Activated CD4-positive, alpha-beta T cell treated with anti-CD3 and anti-CD28 coated beads, Interleukin-2, amount 10 ng/mL, durations not matched to agents 24 days and 14 days (primary cell): ENCODE results near the gene ZNF565. TPM values are rescaled to one million over a fixed set of nuclear protein-coding genes. Genes with fewer than 3 reads are reported as not detected.

ENCODE experiments used
- DNase-seq: peaks from one replicate; pipeline ENCODE4 v3.0.0; 2022
- H3K27ac Mint-ChIP-seq: one replicate; pipeline ENCODE4 v1.8.0; 2022; ENCODE audit warnings: mild to moderate bottlenecking, mixed read lengths
- H3K27me3 Mint-ChIP-seq: one replicate; pipeline ENCODE4 v1.8.0; 2022; ENCODE audit warnings: mixed read lengths
- H3K36me3 Mint-ChIP-seq: one replicate; pipeline ENCODE4 v1.8.0; 2022; ENCODE audit warnings: low read depth, mild to moderate bottlenecking, mixed read lengths
- H3K4me1 Mint-ChIP-seq: one replicate; pipeline ENCODE4 v1.8.0; 2021; ENCODE audit warnings: mixed read lengths
- H3K4me3 Mint-ChIP-seq: one replicate; pipeline ENCODE4 v1.8.0; 2022; ENCODE audit warnings: mild to moderate bottlenecking, moderate library complexity, mixed read lengths
- H3K9me3 Mint-ChIP-seq: one replicate; pipeline ENCODE4 v1.8.0; 2021; ENCODE audit warnings: mixed read lengths
- intact Hi-C: fragments of 100-400 bp; cut with micrococcal nuclease; formaldehyde crosslinking; loops from one replicate; pipeline ENCODE4 v1.15.1; 2023
- total RNA-seq: library from RNA; stranded (reverse); gene quantifications from 2 replicates; pipeline ENCODE4 v1.2.3, GENCODE V29; 2022

ZNF565 gene
- total RNA-seq, 1 donor from 2014 or later, result 2.2 TPM

GRCh38 chr19:36151144-36152018, 63.1 kb downstream of the ZNF565 start:
- H3K27me3 Mint-ChIP-seq, result no peaks in the 10 kb centered on the region
- peaks cover 2% of the 10 kb centered on the region for H3K4me1 Mint-ChIP-seq
- no peak overlapping the region for H3K4me3 Mint-ChIP-seq
- H3K9me3 Mint-ChIP-seq, result no peaks in the 10 kb centered on the region
- H3K27ac Mint-ChIP-seq, result no peak overlapping the region
- peaks cover 36% of the 10 kb centered on the region for H3K36me3 Mint-ChIP-seq
- intact Hi-C loops, result no loop called here
- DNase-seq, result no peak

GRCh38 chr19:36150586-36150985, 63.9 kb downstream of the ZNF565 start:
- Mint-ChIP-seq H3K9me3 (no peaks in the 10 kb centered on the region), H3K36me3 (peaks cover 43% of the 10 kb centered on the region), H3K4me1 (peaks cover 3% of the 10 kb centered on the region), H3K27me3 (no peaks in the 10 kb centered on the region), H3K27ac (no peak overlapping the region), H3K4me3 (no peak overlapping the region)
- intact Hi-C loops, result no loop called here
- DNase-seq, result no peak

GRCh38 chr19:36149673-36150406, 64.6 kb downstream of the ZNF565 start:
- Mint-ChIP-seq H3K27ac (no peak overlapping the region), H3K4me3 (no peak overlapping the region), H3K4me1 (peaks cover 3% of the 10 kb centered on the region), H3K27me3 (no peaks in the 10 kb centered on the region), H3K9me3 (no peaks in the 10 kb centered on the region), H3K36me3 (peaks cover 49% of the 10 kb centered on the region)
- intact Hi-C loops, result no loop called here
- DNase-seq, result no peak

GRCh38 chr19:36144624-36145023, 69.8 kb downstream of the ZNF565 start:
- Mint-ChIP-seq H3K4me1 (peaks cover 16% of the 10 kb centered on the region), H3K27me3 (no peaks in the 10 kb centered on the region), H3K9me3 (no peaks in the 10 kb centered on the region), H3K36me3 (peaks cover 67% of the 10 kb centered on the region), H3K27ac (no peak overlapping the region), H3K4me3 (no peak overlapping the region)
- intact Hi-C loops, result no loop called here
- no peak for DNase-seq

GRCh38 chr19:36142496-36142895, 72.0 kb downstream of the ZNF565 start:
- peaks cover 19% of the 10 kb centered on the region for H3K4me1 Mint-ChIP-seq
- no peaks in the 10 kb centered on the region for H3K9me3 Mint-ChIP-seq
- H3K4me3 Mint-ChIP-seq, result no peak overlapping the region
- no peak for DNase-seq
- H3K36me3 Mint-ChIP-seq, result peaks cover 54% of the 10 kb centered on the region
- intact Hi-C loops, result no loop called here
- no peaks in the 10 kb centered on the region for H3K27me3 Mint-ChIP-seq
- peak overlapping the region; percentile 65 for H3K27ac Mint-ChIP-seq

- Mint-ChIP-seq H3K36me3 (peaks cover 51% of the 10 kb centered on the region), H3K4me1 (peaks cover 20% of the 10 kb centered on the region), H3K4me3 (peak overlapping the region; percentile 89), H3K9me3 (no peaks in the 10 kb centered on the region), H3K27me3 (no peaks in the 10 kb centered on the region), H3K27ac (no peak overlapping the region)
- no peak for DNase-seq
- intact Hi-C loops, result no loop called here
Measured at GRCh38 chr19:36142046-36142445, 72.4 kb downstream of the ZNF565 start.

- no peaks in the 10 kb centered on the region for H3K9me3 Mint-ChIP-seq
- peak overlapping the region; percentile 89 for H3K4me3 Mint-ChIP-seq
- peak; percentile 97 for DNase-seq
- intact Hi-C loops, result no loop called here
- peaks cover 23% of the 10 kb centered on the region for H3K4me1 Mint-ChIP-seq
- peak overlapping the region; percentile 95 for H3K27ac Mint-ChIP-seq
- H3K27me3 Mint-ChIP-seq, result no peaks in the 10 kb centered on the region
- peaks cover 43% of the 10 kb centered on the region for H3K36me3 Mint-ChIP-seq
Measured at GRCh38 chr19:36141039-36141927, 73.2 kb downstream of the ZNF565 start.

- Mint-ChIP-seq H3K4me1 (peaks cover 23% of the 10 kb centered on the region), H3K36me3 (peaks cover 36% of the 10 kb centered on the region), H3K4me3 (peak overlapping the region; percentile 89), H3K9me3 (no peaks in the 10 kb centered on the region), H3K27me3 (no peaks in the 10 kb centered on the region), H3K27ac (peak overlapping the region; percentile 95)
- intact Hi-C loops, result loop anchor here (1.0 kb wide), 3 partner anchors 12 to 74 kb away; partner anchors contain the start of genes TBCB and ZNF565
- peak; percentile 79 for DNase-seq
Measured at GRCh38 chr19:36140304-36141038, 74.0 kb downstream of the ZNF565 start.

- H3K27me3 Mint-ChIP-seq, result no peaks in the 10 kb centered on the region
Measured at GRCh38 chr19:36139473-36140303, 74.8 kb downstream of the ZNF565 start, which contains the start of gene CAPNS1. Gene CAPNS1, plus strand, starts transcription at chr19:36140066. Its CDS starts 946 bp downstream, at chr19:36141012.

GRCh38 chr19:36139120-36139472, 75.4 kb downstream of the ZNF565 start:
- H3K36me3 Mint-ChIP-seq, result peaks cover 25% of the 10 kb centered on the region
- peak overlapping the region; percentile 95 for H3K27ac Mint-ChIP-seq

More at GRCh38 chr19:36139473-36140303, 74.8 kb downstream of the ZNF565 start, which contains the start of gene CAPNS1:
- peaks cover 23% of the 10 kb centered on the region for H3K4me1 Mint-ChIP-seq
- peak within 1 kb of the TSS; percentile 89 for H3K4me3 Mint-ChIP-seq
- H3K9me3 Mint-ChIP-seq, result no peaks in the 10 kb centered on the region
- peaks cover 29% of the 10 kb centered on the region for H3K36me3 Mint-ChIP-seq
- peak within 1 kb of the TSS; percentile 95 for H3K27ac Mint-ChIP-seq
- intact Hi-C loops, result loop anchor here (1.0 kb wide), 4 partner anchors 11 to 85 kb away; partner anchors contain the start of genes TBCB, THAP8, WDR62 and ZNF565
- peak; percentile 98 for DNase-seq

GRCh38 chr19:36136964-36137686, 77.3 kb downstream of the ZNF565 start:
- no peaks in the 10 kb centered on the region for H3K27me3 Mint-ChIP-seq
- no peak overlapping the region for H3K27ac Mint-ChIP-seq
- H3K4me1 Mint-ChIP-seq, result peaks cover 26% of the 10 kb centered on the region
- no peak for DNase-seq
- peaks cover 13% of the 10 kb centered on the region for H3K36me3 Mint-ChIP-seq
- H3K4me3 Mint-ChIP-seq, result no peak overlapping the region
- intact Hi-C loops, result no loop called here
- H3K9me3 Mint-ChIP-seq, result no peaks in the 10 kb centered on the region

More at GRCh38 chr19:36139120-36139472, 75.4 kb downstream of the ZNF565 start:
- H3K9me3 Mint-ChIP-seq, result no peaks in the 10 kb centered on the region
- no peaks in the 10 kb centered on the region for H3K27me3 Mint-ChIP-seq
- peak overlapping the region; percentile 89 for H3K4me3 Mint-ChIP-seq
- intact Hi-C loops, result loop anchor here (1.0 kb wide), 1 partner anchor 85 kb away; the partner anchor contains the start of genes THAP8 and WDR62
- DNase-seq, result no peak
- H3K4me1 Mint-ChIP-seq, result peaks cover 23% of the 10 kb centered on the region
